ENCODE measurements around the gene CTNNAL1. TPM values are rescaled to one million over a fixed set of nuclear protein-coding genes. Genes with fewer than 3 reads are reported as not detected.
"Not testable (repeated sequence)": the region's sequence is repeated elsewhere in the genome, so short reads cannot be mapped to it uniquely, and the experiment has no call there.

Gene CTNNAL1
- 6.5 and 8.4 TPM in 2 replicates for total RNA-seq

- intact Hi-C loops (cut with micrococcal nuclease), result loop anchor here (1.0 to 10.0 kb wide), 5 partner anchors 79 to 1242 kb away; partner anchors contain the start of genes ABITRAM, ELP1 and TXN
Observed at GRCh38 chr9:109012876-109013678, at the start of gene CTNNAL1. CTNNAL1 (minus strand) TSS chr9:109013499; CDS start chr9:109013442, 57 bp downstream.

- intact Hi-C loops (cut with micrococcal nuclease), result no loop called here
Observed at GRCh38 chr9:109062543-109062942, 49.2 kb upstream of the CTNNAL1 start.

- intact Hi-C loops (cut with micrococcal nuclease), result no loop called here
Observed at GRCh38 chr9:109060191-109060590, 46.9 kb upstream of the CTNNAL1 start.

GRCh38 chr9:109053121-109053520, 39.8 kb upstream of the CTNNAL1 start:
- intact Hi-C loops (cut with micrococcal nuclease), result not testable (repeated sequence)

GRCh38 chr9:109052416-109052815, 39.1 kb upstream of the CTNNAL1 start:
- intact Hi-C loops (cut with micrococcal nuclease), result no loop called here

- intact Hi-C loops (cut with micrococcal nuclease), result no loop called here
Observed at GRCh38 chr9:109051733-109052132, 38.4 kb upstream of the CTNNAL1 start.

- intact Hi-C loops (cut with micrococcal nuclease), result no loop called here
Observed at GRCh38 chr9:109050444-109050843, 37.1 kb upstream of the CTNNAL1 start.

GRCh38 chr9:109048822-109049221, 35.5 kb upstream of the CTNNAL1 start:
- intact Hi-C loops (cut with micrococcal nuclease), result loop anchor here (5.0 kb wide), 1 partner anchor 68 kb away; the partner anchor contains the start of gene TMEM245

- intact Hi-C loops (cut with micrococcal nuclease), result loop anchor here (5.0 kb wide), 1 partner anchor 70 kb away; the partner anchor contains the start of gene TMEM245
Observed at GRCh38 chr9:109047259-109047658, 34.0 kb upstream of the CTNNAL1 start.

GRCh38 chr9:109046346-109046745, 33.0 kb upstream of the CTNNAL1 start:
- intact Hi-C loops (cut with micrococcal nuclease), result loop anchor here (5.0 kb wide), 1 partner anchor 71 kb away; the partner anchor contains the start of gene TMEM245

- intact Hi-C loops (cut with micrococcal nuclease), result no loop called here
Observed at GRCh38 chr9:109043578-109043977, 30.3 kb upstream of the CTNNAL1 start.

- intact Hi-C loops (cut with micrococcal nuclease), result no loop called here
Observed at GRCh38 chr9:109040571-109040970, 27.3 kb upstream of the CTNNAL1 start.

GRCh38 chr9:109039539-109039938, 26.2 kb upstream of the CTNNAL1 start:
- intact Hi-C loops (cut with micrococcal nuclease), result no loop called here

GRCh38 chr9:109037946-109038715, 24.8 kb upstream of the CTNNAL1 start:
- intact Hi-C loops (cut with micrococcal nuclease), result no loop called here

- intact Hi-C loops (cut with micrococcal nuclease), result no loop called here
Observed at GRCh38 chr9:109036744-109037680, 23.7 kb upstream of the CTNNAL1 start.

- intact Hi-C loops (cut with micrococcal nuclease), result no loop called here
Observed at GRCh38 chr9:109035684-109036423, 22.6 kb upstream of the CTNNAL1 start.

GRCh38 chr9:109033941-109034700, 20.8 kb upstream of the CTNNAL1 start:
- intact Hi-C loops (cut with micrococcal nuclease), result no loop called here

GRCh38 chr9:109031241-109031640, 17.9 kb upstream of the CTNNAL1 start:
- intact Hi-C loops (cut with micrococcal nuclease), result no loop called here

- intact Hi-C loops (cut with micrococcal nuclease), result no loop called here
Observed at GRCh38 chr9:109030426-109030825, 17.1 kb upstream of the CTNNAL1 start.
